ENCODE measurements around the gene CLDN18.

CLDN18 gene

GRCh38 chr3:138057384-138057783 is 47.4 kb downstream of the CLDN18 start:
- in situ Hi-C loops (cut with HindIII; ENCODE audit: low pct_unique_long_range_greater_than_20kb, low sequenced_read_pairs): no loop called here
- TF ChIP-seq JUND (IDR thresholded peaks at IDR 0.05; ENCODE audit: low read depth): no peak
- DNase-seq (ENCODE audit: low read depth in 1 of 2, low spot score in 1 of 2): no peak

- no peak for TF ChIP-seq JUND (IDR thresholded peaks at IDR 0.05; ENCODE audit: low read depth)
- in situ Hi-C loops (cut with HindIII; ENCODE audit: low pct_unique_long_range_greater_than_20kb, low sequenced_read_pairs): no loop called here
- no peak for DNase-seq (ENCODE audit: low read depth in 1 of 2, low spot score in 1 of 2)
Observed at GRCh38 chr3:138059261-138059660, 49.3 kb downstream of the CLDN18 start.

GRCh38 chr3:138060792-138061191 is 50.8 kb downstream of the CLDN18 start:
- no peak for DNase-seq (ENCODE audit: low read depth in 1 of 2, low spot score in 1 of 2)
- in situ Hi-C loops (cut with HindIII; ENCODE audit: low pct_unique_long_range_greater_than_20kb, low sequenced_read_pairs): no loop called here
- TF ChIP-seq JUND (IDR thresholded peaks at IDR 0.05; ENCODE audit: low read depth): no peak

- DNase-seq (ENCODE audit: low read depth in 1 of 2, low spot score in 1 of 2): no peak
- no peak for TF ChIP-seq JUND (IDR thresholded peaks at IDR 0.05; ENCODE audit: low read depth)
- in situ Hi-C loops (cut with HindIII; ENCODE audit: low pct_unique_long_range_greater_than_20kb, low sequenced_read_pairs): no loop called here
Observed at GRCh38 chr3:138062037-138062436, 52.1 kb downstream of the CLDN18 start.

- DNase-seq (ENCODE audit: low read depth in 1 of 2, low spot score in 1 of 2): no peak
- no peak for TF ChIP-seq JUND (IDR thresholded peaks at IDR 0.05; ENCODE audit: low read depth)
- in situ Hi-C loops (cut with HindIII; ENCODE audit: low pct_unique_long_range_greater_than_20kb, low sequenced_read_pairs): no loop called here
Observed at GRCh38 chr3:138062626-138063025, 52.7 kb downstream of the CLDN18 start.

GRCh38 chr3:138063416-138063815 is 53.5 kb downstream of the CLDN18 start:
- DNase-seq (ENCODE audit: low read depth in 1 of 2, low spot score in 1 of 2): no peak
- no peak for TF ChIP-seq JUND (IDR thresholded peaks at IDR 0.05; ENCODE audit: low read depth)
- in situ Hi-C loops (cut with HindIII; ENCODE audit: low pct_unique_long_range_greater_than_20kb, low sequenced_read_pairs): no loop called here

GRCh38 chr3:138065949-138066348 is 56.0 kb downstream of the CLDN18 start:
- in situ Hi-C loops (cut with HindIII; ENCODE audit: low pct_unique_long_range_greater_than_20kb, low sequenced_read_pairs): no loop called here
- no peak for DNase-seq (ENCODE audit: low read depth in 1 of 2, low spot score in 1 of 2)
- TF ChIP-seq JUND (IDR thresholded peaks at IDR 0.05; ENCODE audit: low read depth): no peak

GRCh38 chr3:138066383-138066782 is 56.4 kb downstream of the CLDN18 start:
- in situ Hi-C loops (cut with HindIII; ENCODE audit: low pct_unique_long_range_greater_than_20kb, low sequenced_read_pairs): no loop called here
- no peak for TF ChIP-seq JUND (IDR thresholded peaks at IDR 0.05; ENCODE audit: low read depth)
- DNase-seq (ENCODE audit: low read depth in 1 of 2, low spot score in 1 of 2): no peak

GRCh38 chr3:138066972-138067371 is 57.0 kb downstream of the CLDN18 start:
- in situ Hi-C loops (cut with HindIII; ENCODE audit: low pct_unique_long_range_greater_than_20kb, low sequenced_read_pairs): no loop called here
- DNase-seq (ENCODE audit: low read depth in 1 of 2, low spot score in 1 of 2): no peak
- TF ChIP-seq JUND (IDR thresholded peaks at IDR 0.05; ENCODE audit: low read depth): no peak

- DNase-seq (ENCODE audit: low read depth in 1 of 2, low spot score in 1 of 2): no peak
- in situ Hi-C loops (cut with HindIII; ENCODE audit: low pct_unique_long_range_greater_than_20kb, low sequenced_read_pairs): no loop called here
- TF ChIP-seq JUND (IDR thresholded peaks at IDR 0.05; ENCODE audit: low read depth): no peak
Observed at GRCh38 chr3:138068046-138068445, 58.1 kb downstream of the CLDN18 start.

GRCh38 chr3:138068579-138069174 is 58.7 kb downstream of the CLDN18 start:
- in situ Hi-C loops (cut with HindIII; ENCODE audit: low pct_unique_long_range_greater_than_20kb, low sequenced_read_pairs): no loop called here
- DNase-seq (ENCODE audit: low read depth in 1 of 2, low spot score in 1 of 2): peak; percentile 87 to 94
- no peak for TF ChIP-seq JUND (IDR thresholded peaks at IDR 0.05; ENCODE audit: low read depth)

- no peak for DNase-seq (ENCODE audit: low read depth in 1 of 2, low spot score in 1 of 2)
- no peak for TF ChIP-seq JUND (IDR thresholded peaks at IDR 0.05; ENCODE audit: low read depth)
- in situ Hi-C loops (cut with HindIII; ENCODE audit: low pct_unique_long_range_greater_than_20kb, low sequenced_read_pairs): no loop called here
Observed at GRCh38 chr3:138070006-138070405, 60.0 kb downstream of the CLDN18 start.

GRCh38 chr3:138072796-138073195 is 62.8 kb downstream of the CLDN18 start:
- no peak for DNase-seq (ENCODE audit: low read depth in 1 of 2, low spot score in 1 of 2)
- no peak for TF ChIP-seq JUND (IDR thresholded peaks at IDR 0.05; ENCODE audit: low read depth)
- in situ Hi-C loops (cut with HindIII; ENCODE audit: low pct_unique_long_range_greater_than_20kb, low sequenced_read_pairs): no loop called here

GRCh38 chr3:138078096-138078495 is 68.1 kb downstream of the CLDN18 start:
- no peak for TF ChIP-seq JUND (IDR thresholded peaks at IDR 0.05; ENCODE audit: low read depth)
- DNase-seq (ENCODE audit: low read depth in 1 of 2, low spot score in 1 of 2): no peak
- in situ Hi-C loops (cut with HindIII; ENCODE audit: low pct_unique_long_range_greater_than_20kb, low sequenced_read_pairs): no loop called here

All from T47D (cell line).